Measurements from ENCODE around the gene TBL3.
"Not testable (repeated sequence)": the region's sequence is repeated elsewhere in the genome, so short reads cannot be mapped to it uniquely, and the experiment has no call there.

The TBL3 gene

DNA sequence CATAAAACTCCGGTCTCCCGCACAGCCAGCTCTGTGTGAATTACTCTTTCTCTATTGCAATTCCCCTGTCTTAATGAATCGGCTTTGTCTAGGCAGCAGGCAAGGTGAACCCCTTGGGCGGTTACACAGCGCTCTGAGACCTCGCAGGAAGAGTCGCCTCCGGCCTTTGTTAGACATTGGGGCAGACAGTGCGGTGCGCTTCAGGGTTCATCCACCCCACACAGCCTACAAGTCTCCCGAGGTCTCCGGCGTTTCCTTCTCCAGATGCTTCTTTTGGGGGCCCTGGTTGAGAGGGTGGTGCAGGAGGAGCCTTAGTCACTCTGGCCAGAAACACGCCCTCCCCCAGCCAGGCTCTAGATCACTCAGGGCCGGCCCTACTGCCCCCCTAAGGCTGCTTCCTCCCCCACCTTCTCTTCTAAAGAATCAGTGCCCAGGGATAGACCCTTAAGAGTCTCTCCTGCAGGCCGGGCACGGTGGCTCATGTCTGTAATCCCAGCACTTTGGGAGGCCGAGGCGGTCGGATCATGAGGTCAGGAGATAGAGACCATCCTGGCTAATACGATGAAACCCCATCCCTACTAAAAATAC, 27.1 kb upstream of the TBL3 start:
- DNase-seq = no peak

DNA sequence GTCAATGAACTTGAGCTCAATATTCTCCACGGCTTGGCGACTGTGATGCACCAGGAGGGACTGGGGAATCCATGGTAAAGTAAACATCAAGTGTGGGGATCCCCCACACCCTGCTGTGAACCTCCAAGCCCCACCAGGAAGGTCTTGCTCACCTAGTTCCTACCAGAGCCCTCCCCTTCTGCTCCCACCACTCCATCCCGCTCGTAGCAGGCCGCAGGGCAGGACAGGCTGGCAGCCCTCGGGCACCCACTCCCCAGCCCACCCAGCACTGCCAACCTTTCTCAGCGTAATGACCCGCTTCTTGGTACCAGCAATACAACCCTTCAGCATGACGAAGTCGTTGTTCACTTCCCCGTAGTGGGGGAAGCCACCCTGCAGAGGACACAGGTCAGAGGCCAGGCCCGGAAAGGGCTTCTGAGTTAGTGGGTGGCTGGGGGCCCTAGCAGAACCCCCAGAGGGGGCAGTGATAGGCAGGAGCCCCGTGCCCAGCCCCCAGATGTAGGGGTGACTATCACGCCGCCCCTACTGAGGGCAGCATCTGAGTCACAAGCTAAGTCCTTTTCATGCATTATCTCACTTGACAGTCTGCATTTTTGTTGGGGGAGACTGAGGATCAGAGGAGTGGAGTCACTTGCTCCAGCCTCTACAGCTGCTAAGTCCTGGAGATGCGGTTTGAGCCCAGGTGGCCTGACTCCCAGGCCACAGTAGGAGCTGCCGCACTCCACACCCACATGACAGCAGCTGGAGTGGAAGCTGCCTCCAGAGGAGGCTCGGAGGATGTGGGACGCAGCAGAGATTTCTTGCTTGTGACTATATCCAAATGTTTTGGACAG, 26.1 kb upstream of the TBL3 start:
- DNase-seq = no peak

DNA sequence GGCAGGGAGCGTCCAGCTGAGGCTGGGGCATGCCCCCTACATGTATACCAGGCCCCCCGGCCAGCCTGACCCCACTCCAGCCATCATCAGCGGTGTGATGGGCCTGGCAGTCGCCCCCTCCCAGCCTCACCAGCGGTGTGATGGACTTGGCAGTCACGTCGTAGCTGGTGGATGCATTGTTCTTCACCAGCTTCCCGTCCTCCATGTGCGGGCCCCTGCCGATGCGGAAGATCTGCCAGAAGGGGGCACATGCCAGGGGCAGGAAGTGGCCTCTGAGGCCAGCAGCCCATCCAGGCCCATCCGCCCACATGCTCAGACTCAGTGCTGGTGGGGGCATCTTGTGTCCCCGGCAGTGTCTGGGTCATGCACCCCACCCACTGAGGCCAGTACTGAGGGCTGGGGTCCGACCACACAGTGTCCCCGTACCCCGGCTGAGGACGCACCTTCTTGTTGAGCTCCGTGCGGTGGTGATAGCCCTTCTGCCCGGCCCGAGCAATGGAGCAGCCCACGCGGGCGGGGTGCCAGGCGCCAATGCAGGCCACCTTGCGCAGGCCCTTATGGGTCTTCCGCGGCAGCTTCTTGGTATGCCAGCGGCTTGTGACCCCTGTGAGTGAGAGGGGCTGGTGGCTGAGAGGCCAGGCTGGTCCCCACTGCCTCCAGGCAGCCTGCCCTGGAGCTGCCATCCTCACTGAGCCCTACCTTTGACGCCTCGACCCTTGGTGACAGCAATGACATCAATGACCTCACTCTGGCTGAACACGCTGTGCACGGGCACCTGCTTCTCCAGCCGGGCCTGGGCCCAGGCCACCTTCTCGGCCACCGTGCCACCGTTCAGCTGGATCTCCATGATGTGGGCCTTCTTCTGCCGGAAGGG, 25.1 kb upstream of the TBL3 start:
- no peak for DNase-seq

DNA sequence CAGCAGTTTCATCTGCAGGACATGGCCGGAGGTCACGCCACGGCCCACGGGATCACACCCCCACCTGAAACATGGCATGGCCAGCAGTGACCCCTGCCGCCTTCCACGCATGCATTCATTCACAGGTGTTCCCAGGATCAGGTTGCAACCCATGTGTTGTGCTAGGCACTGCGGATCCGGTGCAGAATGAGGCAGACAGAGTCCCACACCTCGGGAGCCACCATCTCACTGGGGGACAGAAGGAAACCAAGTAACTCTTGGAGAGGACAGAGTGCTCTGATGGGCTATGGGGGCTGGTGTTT, 24.5 kb upstream of the TBL3 start:
- DNase-seq = no peak

DNA sequence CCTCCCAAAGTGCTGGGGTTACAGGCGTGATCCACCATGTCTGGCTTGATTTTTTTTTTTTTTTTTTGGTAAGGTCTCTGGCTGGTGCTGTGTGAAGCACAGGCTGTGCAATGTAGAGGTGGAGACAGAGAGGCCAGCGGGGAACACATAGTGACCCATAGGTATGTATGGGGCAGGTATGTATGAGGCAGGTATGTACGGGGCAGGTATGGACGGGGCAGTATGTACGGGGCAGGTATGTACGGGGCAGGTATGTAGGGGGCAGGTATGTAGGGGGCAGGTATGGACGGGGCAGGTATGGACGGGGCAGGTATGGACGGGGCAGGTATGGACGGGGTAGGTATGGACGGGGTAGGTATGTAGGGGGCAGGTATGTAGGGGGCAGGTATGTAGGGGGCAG, 22.3 kb upstream of the TBL3 start:
- no peak for DNase-seq

DNA sequence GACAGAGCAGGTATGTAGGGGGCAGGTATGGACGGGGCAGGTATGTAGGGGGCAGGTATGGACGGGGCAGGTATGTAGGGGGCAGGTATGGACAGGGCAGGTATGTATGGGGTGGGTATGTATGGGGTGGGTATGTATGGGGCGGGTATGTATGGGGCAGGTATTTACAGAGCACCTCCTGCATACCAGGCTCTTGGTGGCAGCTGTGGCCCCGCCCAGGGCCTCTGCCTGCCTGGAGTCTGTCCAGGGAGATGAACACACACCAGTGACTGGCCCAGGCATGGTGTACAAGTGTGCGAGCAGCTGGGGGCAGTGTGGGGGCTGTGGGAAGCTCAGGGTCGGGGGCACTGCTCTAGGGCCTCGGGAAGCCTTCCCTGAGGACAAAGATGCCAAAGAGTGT, 21.8 kb upstream of the TBL3 start:
- DNase-seq = no peak

DNA sequence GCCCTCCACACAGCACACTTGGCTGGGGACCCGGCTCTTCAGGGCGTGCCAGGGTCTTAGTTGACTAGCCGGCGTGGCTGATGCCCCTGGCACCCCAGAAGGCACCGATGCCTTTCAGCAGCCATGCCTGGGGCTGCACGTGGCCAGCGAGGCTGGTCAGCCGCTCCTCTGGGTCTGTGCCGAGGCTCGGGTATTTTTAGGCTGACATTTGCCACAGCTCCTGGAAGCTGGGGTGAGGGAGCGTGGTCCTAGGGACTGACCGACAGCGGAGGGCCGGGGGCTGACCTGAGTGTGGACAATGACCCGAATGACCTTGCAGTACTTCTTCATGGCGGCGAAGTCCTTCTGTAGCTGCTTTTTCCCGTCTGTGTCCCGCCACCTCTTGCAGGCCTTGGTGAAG, 21.3 kb upstream of the TBL3 start:
- DNase-seq = no peak

DNA sequence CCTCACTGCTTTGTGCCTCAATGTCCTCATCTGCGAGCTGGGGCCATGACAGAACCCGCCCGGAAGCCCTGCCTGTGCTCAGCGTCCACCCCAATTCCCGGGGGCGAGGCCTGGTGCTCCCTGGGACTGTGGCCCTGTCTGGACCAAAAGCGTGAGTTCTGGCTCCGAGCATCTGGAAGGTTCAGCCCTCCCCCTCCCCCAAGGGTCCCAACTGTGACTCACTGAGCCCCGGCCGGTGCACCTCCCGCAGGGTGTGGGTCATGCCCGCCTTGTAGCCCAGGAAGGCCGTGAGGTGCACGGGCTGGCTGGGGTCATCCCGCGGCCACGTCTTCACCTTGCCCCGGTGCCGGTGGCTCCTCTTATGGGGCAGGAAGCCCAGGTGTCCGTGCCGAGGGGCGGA, 18.1 kb upstream of the TBL3 start:
- DNase-seq = no peak

DNA sequence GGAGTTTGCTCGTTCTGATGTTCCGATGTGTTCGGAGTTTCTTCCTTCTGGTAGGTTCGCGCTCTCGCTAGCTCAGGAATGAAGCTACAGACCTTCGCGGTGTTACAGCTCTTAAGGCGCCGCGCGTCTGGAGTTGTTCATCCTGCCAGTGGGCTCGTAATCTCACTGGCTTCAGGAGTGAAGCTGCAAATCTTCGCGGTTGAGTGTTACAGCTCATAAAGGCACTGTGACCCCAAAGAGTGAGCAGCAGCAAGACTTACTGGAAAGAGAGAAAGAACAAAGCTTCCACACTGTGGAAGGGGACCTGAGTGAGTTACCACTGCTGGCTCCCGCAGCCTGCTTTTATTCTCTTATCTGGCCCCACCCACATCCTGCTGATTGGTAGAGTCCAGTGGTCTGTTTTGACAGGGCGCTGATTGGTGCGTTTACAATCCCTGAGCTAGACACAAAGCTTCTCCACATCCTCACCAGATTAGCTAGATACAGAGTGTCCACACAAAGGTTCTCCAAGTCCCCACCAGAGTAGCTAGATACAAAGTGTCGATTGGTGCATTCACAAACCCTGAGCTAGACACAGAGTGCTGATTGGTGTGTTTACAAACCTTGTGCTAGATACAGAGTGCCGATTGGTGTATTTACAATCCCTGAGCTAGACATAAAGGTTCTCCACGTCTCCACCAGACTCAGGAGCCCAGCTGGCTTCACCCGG, 14.3 kb upstream of the TBL3 start:
- not testable (repeated sequence) for DNase-seq

DNA sequence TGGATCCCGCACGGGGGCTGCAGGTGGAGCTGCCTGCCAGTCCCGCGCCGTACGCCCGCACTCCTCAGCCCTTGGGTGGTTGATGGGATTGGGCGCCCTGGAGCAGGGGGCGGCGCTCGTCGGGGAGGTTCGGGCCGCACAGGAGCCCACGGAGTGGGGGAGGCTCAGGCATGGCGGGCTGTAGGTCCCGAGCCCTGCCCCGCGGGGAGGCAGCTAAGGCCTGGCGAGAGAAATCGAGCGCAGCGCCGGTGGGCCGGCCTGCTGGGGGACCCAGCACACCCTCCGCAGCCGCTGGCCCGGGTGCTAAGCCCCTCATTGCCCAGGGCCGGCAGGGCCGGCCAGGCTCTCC, 13.7 kb upstream of the TBL3 start:
- not testable (repeated sequence) for DNase-seq

DNA sequence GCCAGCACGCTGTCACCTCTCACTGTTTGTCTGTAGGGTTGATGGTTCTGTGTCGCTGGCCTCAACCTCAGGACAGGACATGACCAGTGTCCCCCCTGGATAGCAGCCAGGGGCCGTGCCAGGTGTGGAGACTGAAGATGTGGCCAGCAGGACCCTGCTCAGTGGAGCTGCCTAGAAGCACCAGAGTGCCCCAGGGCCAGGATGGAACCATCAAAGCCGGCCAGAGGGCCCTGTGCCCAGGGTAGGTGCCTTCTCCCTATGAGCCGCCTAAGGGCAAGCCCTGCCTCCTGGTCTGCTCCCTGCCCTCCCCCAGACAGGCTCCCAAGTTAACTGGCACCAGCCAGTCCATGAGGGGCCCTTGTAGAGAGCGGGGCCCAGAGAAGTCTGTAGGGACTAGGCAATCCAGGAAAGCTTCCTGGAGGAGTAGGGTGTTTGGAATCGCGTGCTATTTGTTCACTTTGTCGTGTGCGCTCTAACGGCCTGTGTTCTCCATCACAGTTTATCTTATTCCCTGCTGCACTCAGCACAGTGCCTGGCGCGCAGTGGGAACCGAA, 13.1 kb upstream of the TBL3 start:
- no peak for DNase-seq

DNA sequence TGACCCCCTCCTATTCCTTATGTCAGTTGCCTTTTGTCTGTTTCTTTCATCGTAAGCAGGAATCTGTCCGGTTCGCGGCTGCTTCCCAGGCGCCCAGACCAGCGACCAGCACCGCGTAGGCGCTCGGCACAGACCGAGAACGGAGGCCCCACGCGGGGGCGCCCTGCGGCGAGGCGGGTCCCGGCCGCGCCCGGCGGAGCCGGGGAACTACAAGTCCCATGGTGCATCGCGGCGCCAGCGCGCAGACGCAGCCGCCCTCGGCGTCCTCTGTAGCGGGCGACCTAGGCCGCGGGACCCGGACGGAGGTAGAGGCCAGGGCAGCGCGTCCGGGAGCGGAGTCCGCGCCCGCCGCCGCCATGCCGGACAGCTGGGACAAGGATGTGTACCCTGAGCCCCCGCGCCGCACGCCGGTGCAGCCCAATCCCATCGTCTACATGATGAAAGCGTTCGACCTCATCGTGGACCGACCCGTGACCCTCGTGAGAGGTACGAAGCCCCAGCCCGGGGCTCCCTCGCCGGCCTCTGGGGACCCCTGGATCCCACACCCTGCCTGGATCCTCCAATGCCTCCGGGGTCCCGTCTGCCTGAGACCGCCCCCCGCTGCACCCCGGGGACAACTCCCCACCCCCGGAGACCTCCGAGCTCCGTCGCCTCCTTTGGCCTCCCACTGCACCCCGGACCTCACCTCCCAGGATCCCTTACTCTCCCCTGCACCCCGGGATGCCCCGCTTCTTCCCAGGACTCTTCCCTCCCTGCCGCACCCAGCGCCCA, 12.4 kb upstream of the TBL3 start, which contains the start of gene NDUFB10:
Gene NDUFB10, plus strand, starts transcription at position 270 of the 771 bp plus-strand sequence. Its CDS starts 87 bp downstream, at position 357.
- peak; percentile 93 to 94 for DNase-seq

DNA sequence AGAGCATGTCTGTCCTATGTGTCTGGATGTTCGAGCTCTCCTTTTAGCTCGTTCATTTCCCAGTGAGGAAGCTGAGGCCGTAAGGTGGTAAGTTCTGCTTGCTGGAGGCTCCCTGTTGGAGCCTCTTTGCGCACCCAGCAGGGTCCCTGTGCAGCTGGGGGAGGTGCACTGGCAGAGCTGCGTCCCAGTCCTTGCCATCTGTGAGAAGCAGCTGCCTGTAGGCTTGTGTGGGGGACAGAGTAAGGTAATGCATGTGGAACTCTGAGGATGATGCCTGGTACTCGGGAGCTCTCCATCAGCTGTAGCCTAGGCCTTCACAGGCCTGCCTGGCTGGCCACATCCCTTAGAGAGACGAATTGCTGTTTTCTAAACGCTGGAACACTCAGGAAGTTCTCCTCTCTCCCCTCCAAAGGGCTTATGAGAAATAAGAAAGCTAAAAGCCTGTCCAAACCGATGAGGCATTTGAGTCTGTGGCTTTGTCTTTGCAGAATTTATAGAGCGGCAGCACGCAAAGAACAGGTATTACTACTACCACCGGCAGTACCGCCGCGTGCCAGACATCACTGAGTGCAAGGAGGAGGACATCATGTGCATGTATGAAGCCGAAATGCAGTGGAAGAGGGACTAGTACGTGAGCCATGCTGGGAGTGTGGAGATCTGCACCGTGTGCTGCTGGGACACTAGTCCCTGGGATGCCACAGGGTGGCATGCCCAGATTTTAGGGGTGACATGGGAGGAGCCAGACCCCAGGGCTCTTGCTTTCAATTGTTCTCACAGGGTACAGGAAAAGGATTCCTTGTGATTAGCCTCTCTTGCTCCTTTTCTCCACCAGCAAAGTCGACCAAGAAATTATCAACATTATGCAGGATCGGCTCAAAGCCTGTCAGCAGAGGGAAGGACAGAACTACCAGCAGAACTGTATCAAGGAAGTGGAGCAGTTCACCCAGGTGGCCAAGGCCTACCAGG, 10.9 kb upstream of the TBL3 start:
- peak; percentile 66 to 71 for DNase-seq

DNA sequence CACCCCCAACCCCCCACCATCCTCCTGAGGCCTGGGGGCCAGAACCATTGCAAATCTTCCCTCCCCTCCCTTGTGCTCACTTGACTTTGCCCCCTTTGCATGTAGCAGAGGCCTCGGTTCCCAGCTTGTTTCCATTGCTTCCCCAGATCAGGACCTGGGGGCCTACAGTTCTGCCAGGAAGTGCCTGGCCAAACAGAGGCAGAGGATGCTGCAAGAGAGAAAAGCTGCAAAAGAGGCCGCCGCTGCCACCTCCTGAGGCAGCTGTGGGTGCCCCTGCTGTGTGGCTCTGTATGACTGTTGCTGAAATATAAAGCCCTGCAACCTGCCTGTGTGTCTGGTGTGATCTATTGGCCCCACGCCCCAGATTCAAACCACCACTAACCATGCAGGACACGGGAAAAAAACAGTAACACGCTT, 10.2 kb upstream of the TBL3 start:
- DNase-seq = peak; percentile 45 to 53

DNA sequence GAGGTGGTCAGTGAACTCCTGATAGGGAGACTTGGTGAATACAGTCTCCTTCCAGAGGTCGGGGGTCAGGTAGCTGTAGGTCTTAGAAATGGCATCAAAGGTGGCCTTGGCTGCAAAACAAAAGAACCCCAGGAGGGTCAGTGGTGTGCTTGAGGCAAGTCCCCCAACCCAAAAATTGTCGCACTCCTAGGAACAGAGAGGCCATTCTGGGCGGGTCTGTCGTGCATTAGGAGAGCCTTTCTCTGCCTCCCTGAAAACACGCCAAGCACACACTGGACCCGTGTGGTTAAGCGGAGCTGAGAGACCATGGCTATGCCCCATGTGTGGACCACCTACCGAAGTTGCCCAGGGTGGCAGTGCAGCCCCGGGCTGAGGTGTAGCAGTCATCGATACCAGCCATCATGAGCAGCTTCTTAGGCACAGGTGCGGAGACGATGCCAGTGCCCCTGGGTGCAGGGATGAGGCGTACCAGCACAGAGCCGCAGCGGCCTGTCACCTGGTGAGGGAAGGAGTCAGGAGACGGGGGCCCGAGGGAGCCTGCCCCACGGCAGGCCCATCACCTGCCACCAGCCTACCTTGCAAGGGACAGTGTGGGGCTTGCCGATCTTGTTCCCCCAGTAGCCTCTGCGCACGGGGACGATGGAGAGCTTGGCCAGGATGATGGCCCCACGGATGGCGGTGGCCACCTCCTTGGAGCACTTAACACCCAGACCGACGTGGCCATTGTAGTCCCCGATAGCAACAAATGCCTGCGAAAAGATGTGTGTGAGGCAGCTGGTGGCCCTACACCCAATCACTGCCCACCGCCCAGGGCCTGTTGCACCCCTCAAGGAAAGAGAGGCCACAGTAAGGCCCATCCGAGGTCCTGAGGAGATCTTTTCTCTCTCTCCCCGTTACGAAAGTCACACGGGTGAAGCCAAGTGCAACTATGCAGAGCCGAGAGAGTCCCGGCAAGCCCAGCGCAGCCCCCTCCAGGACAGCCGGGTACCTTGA, 9.4 kb upstream of the TBL3 start:
- peak in 1 of 2 experiments; percentile 17 for DNase-seq

DNA sequence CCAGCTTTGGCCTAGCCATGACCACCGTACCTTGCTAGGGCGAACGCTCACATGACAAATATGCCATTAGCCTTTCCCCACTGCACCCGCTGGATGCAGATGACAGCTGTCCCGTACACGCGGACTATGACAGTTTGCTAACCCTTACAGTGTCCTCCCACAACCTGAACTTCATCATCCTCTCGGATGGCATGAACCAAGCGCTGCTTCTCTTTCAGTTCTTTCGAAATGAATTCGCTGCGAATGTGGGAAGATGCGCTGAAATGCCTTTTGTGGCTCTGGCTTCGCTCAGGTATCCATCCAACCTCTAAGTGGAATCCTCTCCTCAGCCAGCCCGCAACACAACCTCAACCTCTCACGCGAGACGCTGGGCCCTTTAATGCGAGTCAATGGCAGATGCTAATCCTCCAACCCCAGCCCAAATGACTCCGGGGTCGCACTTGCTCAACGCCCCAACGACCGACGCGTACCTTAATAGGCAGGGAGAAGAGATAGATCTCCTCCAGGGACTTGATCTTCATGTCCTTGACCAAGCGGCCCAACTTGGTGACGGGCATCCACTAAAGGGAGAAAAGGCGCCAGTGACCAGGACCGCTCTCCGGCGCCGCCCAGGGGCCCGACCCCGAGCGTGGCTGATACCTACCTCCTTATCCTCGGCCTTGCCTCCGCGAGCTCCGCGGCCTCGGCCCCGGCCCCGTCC, 7.9 kb upstream of the TBL3 start:
- peak; percentile 41 to 53 for DNase-seq

DNA sequence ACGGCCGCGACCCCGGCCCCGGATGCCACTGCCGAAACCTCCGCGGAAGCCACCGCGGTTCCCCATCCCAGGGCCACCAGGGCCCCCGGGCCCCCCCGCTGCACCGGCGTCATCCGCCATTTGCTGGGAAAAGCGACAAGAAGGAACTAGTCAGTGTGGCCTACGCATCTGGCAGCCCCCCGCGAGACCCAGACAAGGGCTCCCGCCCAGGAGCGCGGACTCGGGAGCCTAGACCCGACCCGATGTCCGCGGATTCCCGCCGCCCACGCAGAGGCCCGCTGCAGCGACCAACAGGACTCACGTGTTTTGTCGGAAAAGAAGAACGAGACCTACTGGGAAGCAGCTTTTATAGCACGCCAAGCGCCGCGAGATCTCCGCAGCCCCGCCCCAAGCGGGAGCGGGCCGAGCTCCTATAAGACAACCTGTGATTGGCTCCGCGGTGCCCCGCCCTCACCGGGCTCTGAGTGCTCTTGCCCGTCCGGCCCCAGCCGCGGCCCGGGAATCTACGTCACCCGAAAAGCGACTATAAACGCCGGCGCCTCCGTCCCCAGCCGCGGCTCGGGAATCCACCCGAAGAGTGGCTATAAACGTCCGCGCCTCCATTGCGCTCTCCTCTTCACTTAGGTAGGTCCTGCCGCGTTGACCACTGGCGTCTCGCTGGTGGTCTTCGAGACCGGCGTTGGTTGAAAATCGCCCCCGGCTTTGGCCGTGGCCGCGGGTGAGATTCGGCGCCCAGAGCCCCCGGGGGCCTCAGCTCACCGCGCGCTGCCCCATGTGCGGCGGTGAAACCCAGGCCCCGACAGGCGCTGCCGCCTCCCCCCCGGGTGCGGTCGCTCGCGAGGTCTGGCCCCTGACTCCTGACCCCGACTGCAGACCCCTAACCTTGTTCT, 7.1 kb upstream of the TBL3 start, which contains the start of gene RPS2:
Gene RPS2, minus strand, starts transcription at position 321 of the 890 bp plus-strand sequence. Its CDS starts 201 bp downstream, at position 120.
- DNase-seq = peak; percentile 99

Data from activated CD4-positive, alpha-beta T cell treated with anti-CD3 and anti-CD28 coated beads, Interleukin-2, amount 50 U/mL, for 48 hours (primary cell).